Skeletal muscle tissue (tissue), 4 donors: Measurements from ENCODE around the gene SLC34A3. TPM values are rescaled to one million over a fixed set of nuclear protein-coding genes. Genes with fewer than 3 reads are reported as not detected.

Experiments
- H3K27ac ChIP-seq: one replicate; pipeline ENCODE4 v1.7.0; 2013; ENCODE audit warnings: mild to moderate bottlenecking, low read depth, low read length, inconsistent platforms
- H3K27me3 ChIP-seq, 3 donors: one replicate each; pipeline ENCODE4 v1.7.0; 2013; ENCODE audit warnings: low read length in 3 of 3; ENCODE audit not compliant: control insufficient read depth in 3 of 3, insufficient read depth in 3 of 3
- H3K36me3 ChIP-seq, 3 donors: one replicate each; pipeline ENCODE4 v1.7.0; 2013; ENCODE audit warnings: low read length in 3 of 3; ENCODE audit not compliant: control insufficient read depth in 3 of 3, insufficient read depth in 3 of 3
- H3K4me1 ChIP-seq, 3 donors: one replicate each; pipeline ENCODE4 v1.7.0; 2013; ENCODE audit warnings: low read length in 3 of 3, mild to moderate bottlenecking in 3 of 3; ENCODE audit not compliant: control insufficient read depth in 3 of 3, insufficient read depth in 3 of 3
- H3K4me3 ChIP-seq, 3 donors: one replicate each; pipeline ENCODE4 v1.7.0; 2013; ENCODE audit warnings: low read length in 3 of 3
- H3K9ac ChIP-seq, 3 donors: one replicate each; pipeline ENCODE4 v1.7.0; 2013; ENCODE audit warnings: low read length in 3 of 3, mild to moderate bottlenecking in 3 of 3, moderate library complexity in 2 of 3, low read depth in 1 of 3
- H3K9me3 ChIP-seq, 3 donors: one replicate each; pipeline ENCODE4 v1.7.0; 2013; ENCODE audit warnings: low read length in 3 of 3; ENCODE audit not compliant: control insufficient read depth in 3 of 3
- total RNA-seq: library from RNA; depleted of rRNA; stranded (reverse); fragments of >200 nt; gene quantifications from one replicate; pipeline ENCODE4 v1.2.3, GENCODE V29; 2014
- donor health status: Osteomylitis.

The SLC34A3 gene
- total RNA-seq, 1 donor from 2014 or later = not detected

- Histone ChIP-seq H3K9ac (no peak overlapping the region), H3K36me3 (no peaks in the 10 kb centered on the region), H3K9me3 (no peaks in the 10 kb centered on the region), H3K27ac (no peak overlapping the region), H3K27me3 (peaks cover 23 to 58% (median 28%) of the 10 kb centered on the region in 3 donors), H3K4me1 (peaks cover 9 to 18% (median 16%) of the 10 kb centered on the region in 3 donors), H3K4me3 (no peak overlapping the region)
Measured at GRCh38 chr9:137281345-137282116, 50.8 kb downstream of the SLC34A3 start.

Other genes starting within 250 kb of the SLC34A3 start
- under 0.01 TPM for gene LCNL1, start 247.9 kb upstream of the SLC34A3 start, total RNA-seq
- 2.1 TPM for gene PAXX, start 238.5 kb upstream of the SLC34A3 start, total RNA-seq
- gene CLIC3, start 234.3 kb upstream of the SLC34A3 start, total RNA-seq = not detected
- gene ABCA2, start 202.7 kb upstream of the SLC34A3 start, total RNA-seq = 5.2 TPM
- gene FUT7, start 198.8 kb upstream of the SLC34A3 start, total RNA-seq = not detected
- gene NPDC1, start 184.7 kb upstream of the SLC34A3 start, total RNA-seq = 5.7 TPM
- gene ENTPD2, start 176.8 kb upstream of the SLC34A3 start, total RNA-seq = 5.2 TPM
- gene SAPCD2, start 160.3 kb upstream of the SLC34A3 start, total RNA-seq = 1.0 TPM
- gene UAP1L1, start 153.4 kb upstream of the SLC34A3 start, total RNA-seq = 1.0 TPM
- gene MAN1B1, start 143.9 kb upstream of the SLC34A3 start, total RNA-seq = 31.8 TPM
- gene DPP7, start 116.2 kb upstream of the SLC34A3 start, total RNA-seq = 19.8 TPM
- gene GRIN1, start 91.7 kb upstream of the SLC34A3 start, total RNA-seq = not detected
- gene LRRC26, start 60.9 kb upstream of the SLC34A3 start, total RNA-seq = not detected
- not detected for gene TMEM210, start 58.8 kb upstream of the SLC34A3 start, total RNA-seq
- 21.4 TPM for gene ANAPC2, start 42.3 kb upstream of the SLC34A3 start, total RNA-seq
- gene SSNA1, start 42.2 kb upstream of the SLC34A3 start, total RNA-seq = 47.0 TPM
- 2.6 TPM for gene TPRN, start 30.2 kb upstream of the SLC34A3 start, total RNA-seq
- 32.9 TPM for gene TMEM203, start 25.3 kb upstream of the SLC34A3 start, total RNA-seq
- 4.7 TPM for gene NDOR1, start 25.2 kb upstream of the SLC34A3 start, total RNA-seq
- not detected for gene RNF208, start 8.7 kb upstream of the SLC34A3 start, total RNA-seq
- gene CYSRT1, start 5.7 kb upstream of the SLC34A3 start, total RNA-seq = not detected
- gene RNF224, start 3.4 kb upstream of the SLC34A3 start, total RNA-seq = not detected
- gene TUBB4B, start 10.4 kb downstream of the SLC34A3 start, total RNA-seq = 97.1 TPM
- not detected for gene STPG3, start 20.4 kb downstream of the SLC34A3 start, total RNA-seq
- 33.9 TPM for gene NELFB, start 24.4 kb downstream of the SLC34A3 start, total RNA-seq
- 2.1 TPM for gene TOR4A, start 46.8 kb downstream of the SLC34A3 start, total RNA-seq
- 2.1 TPM for gene NRARP, start 71.4 kb downstream of the SLC34A3 start, total RNA-seq
- 8.4 TPM for gene EXD3, start 192.3 kb downstream of the SLC34A3 start, total RNA-seq
- gene NOXA1, start 192.5 kb downstream of the SLC34A3 start, total RNA-seq = 0.52 TPM
- not detected for gene ENTPD8, start 210.5 kb downstream of the SLC34A3 start, total RNA-seq
- gene NSMF, start 228.4 kb downstream of the SLC34A3 start, total RNA-seq = 4.2 TPM